NT2/D1 (cell line): Measurements from ENCODE around the gene FBXO8.

ENCODE experiments used
- SUZ12 ChIP-seq: IDR thresholded peaks from 2 replicates; pipeline ENCODE4 v1.6.1; 2011; ENCODE audit not compliant: insufficient read length, insufficient read depth; ENCODE audit errors: extremely low read depth
- YY1 ChIP-seq: IDR thresholded peaks from 2 replicates; pipeline ENCODE4 v1.6.1; 2011; ENCODE audit not compliant: insufficient read length, insufficient read depth
- ZNF274 ChIP-seq: IDR thresholded peaks from 2 replicates; pipeline ENCODE4 v1.6.1; 2011; ENCODE audit warnings: mild to moderate bottlenecking, low read depth, low read length

- TF ChIP-seq YY1: no peak
- TF ChIP-seq ZNF274: no peak
- TF ChIP-seq SUZ12: no peak
Observed at GRCh38 chr4:174320494-174321199, 37.2 kb upstream of the FBXO8 start.
